ENCODE measurements around the gene TMEM44.

The TMEM44 gene

GRCh38 chr3:194664857-194665256, 31.6 kb upstream of the TMEM44 start:
- Histone ChIP-seq H4K20me1 (ENCODE audit: low read depth, low read length) (no peaks in the 10 kb centered on the region), H3K4me2 (ENCODE audit: low read depth, low read length, poor library complexity, severe bottlenecking) (no peak overlapping the region), H3K27ac (ENCODE audit: low read depth, low read length) (no peak overlapping the region), H3K79me2 (ENCODE audit: insufficient read depth, low read length) (peaks cover 16% of the 10 kb centered on the region), H3K9me2 (replicated peaks; ENCODE audit: insufficient read depth, low read length) (no peaks in the 10 kb centered on the region), H3K9me3 (ENCODE audit: insufficient read depth, low read length) (no peaks in the 10 kb centered on the region), H3F3A (ENCODE audit: insufficient read depth) (no peaks in the 10 kb centered on the region), H3K36me3 (ENCODE audit: low read length) (peaks cover 20% of the 10 kb centered on the region), H3K9ac (ENCODE audit: low read length) (no peak overlapping the region), H2AFZ (ENCODE audit: low read depth, low read length, severe bottlenecking) (no peak overlapping the region), H3K4me3 (ENCODE audit: insufficient read depth, low read length, poor library complexity, severe bottlenecking) (no peak overlapping the region), H3K27me3 (ENCODE audit: low read length) (no peaks in the 10 kb centered on the region)
- TF ChIP-seq CTCF (IDR thresholded peaks at IDR 0.05; ENCODE audit: insufficient read depth, low read length, poor library complexity, severe bottlenecking) (no peak), EZH2phosphoT487 (conservative IDR thresholded peaks at IDR 0.05; ENCODE audit: low read length) (no peak)

DNA sequence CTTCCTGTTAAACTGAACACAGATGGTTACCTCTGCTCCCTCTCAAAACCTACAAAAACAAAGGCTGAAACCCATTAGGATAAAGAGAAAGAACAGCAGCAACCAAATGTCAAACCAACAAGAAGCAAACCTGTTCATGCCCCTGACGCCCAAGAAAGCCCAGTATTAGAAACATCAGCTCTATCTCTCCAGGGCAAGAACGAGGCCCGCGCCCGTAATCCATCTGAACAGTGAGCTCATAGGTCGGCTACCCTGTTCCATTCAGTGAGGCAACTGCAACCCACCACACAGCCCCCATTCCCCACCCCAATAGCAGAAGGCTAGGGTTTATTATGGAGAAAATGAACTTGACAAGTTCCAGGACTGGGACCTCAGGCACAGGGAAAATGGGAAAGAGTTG, 28.7 kb upstream of the TMEM44 start:
- Histone ChIP-seq H3K4me2 (ENCODE audit: low read depth, low read length, poor library complexity, severe bottlenecking) (no peak overlapping the region), H3K36me3 (ENCODE audit: low read length) (peaks cover 31% of the 10 kb centered on the region), H2AFZ (ENCODE audit: low read depth, low read length, severe bottlenecking) (no peak overlapping the region), H3K27ac (ENCODE audit: low read depth, low read length) (no peak overlapping the region), H3K79me2 (ENCODE audit: insufficient read depth, low read length) (no peaks in the 10 kb centered on the region), H3K4me3 (ENCODE audit: insufficient read depth, low read length, poor library complexity, severe bottlenecking) (no peak overlapping the region), H4K20me1 (ENCODE audit: low read depth, low read length) (no peaks in the 10 kb centered on the region), H3K27me3 (ENCODE audit: low read length) (no peaks in the 10 kb centered on the region), H3K9me2 (replicated peaks; ENCODE audit: insufficient read depth, low read length) (no peaks in the 10 kb centered on the region), H3K9me3 (ENCODE audit: insufficient read depth, low read length) (no peaks in the 10 kb centered on the region), H3K9ac (ENCODE audit: low read length) (no peak overlapping the region), H3F3A (ENCODE audit: insufficient read depth) (no peaks in the 10 kb centered on the region)
- no peak for TF ChIP-seq EZH2phosphoT487 (conservative IDR thresholded peaks at IDR 0.05; ENCODE audit: low read length)
- no peak for TF ChIP-seq CTCF (IDR thresholded peaks at IDR 0.05; ENCODE audit: insufficient read depth, low read length, poor library complexity, severe bottlenecking)

- H3K36me3 ChIP-seq (ENCODE audit: low read length): peaks cover 30% of the 10 kb centered on the region
- no peaks in the 10 kb centered on the region for H3K9me2 ChIP-seq (replicated peaks; ENCODE audit: insufficient read depth, low read length)
- H3K9me3 ChIP-seq (ENCODE audit: insufficient read depth, low read length): no peaks in the 10 kb centered on the region
- H3F3A ChIP-seq (ENCODE audit: insufficient read depth): no peaks in the 10 kb centered on the region
- H3K79me2 ChIP-seq (ENCODE audit: insufficient read depth, low read length): no peaks in the 10 kb centered on the region
- H3K27me3 ChIP-seq (ENCODE audit: low read length): no peaks in the 10 kb centered on the region
- no peaks in the 10 kb centered on the region for H4K20me1 ChIP-seq (ENCODE audit: low read depth, low read length)
- H2AFZ ChIP-seq (ENCODE audit: low read depth, low read length, severe bottlenecking): no peak overlapping the region
- no peak overlapping the region for H3K9ac ChIP-seq (ENCODE audit: low read length)
- no peak overlapping the region for H3K27ac ChIP-seq (ENCODE audit: low read depth, low read length)
- no peak overlapping the region for H3K4me2 ChIP-seq (ENCODE audit: low read depth, low read length, poor library complexity, severe bottlenecking)
- TF ChIP-seq EZH2phosphoT487 (conservative IDR thresholded peaks at IDR 0.05; ENCODE audit: low read length) (no peak), CTCF (IDR thresholded peaks at IDR 0.05; ENCODE audit: insufficient read depth, low read length, poor library complexity, severe bottlenecking) (no peak)
- H3K4me3 ChIP-seq (ENCODE audit: insufficient read depth, low read length, poor library complexity, severe bottlenecking): no peak overlapping the region
These were observed 28.2 kb upstream of the TMEM44 start for GRCh38 chr3:194661374-194661773.
